GM18951 (cell line): Measurements from ENCODE around the gene MBD3L2B.

Source experiments
- POLR2A ChIP-seq: IDR thresholded peaks from 4 replicates; pipeline ENCODE4 v1.6.1; 2011; ENCODE audit warnings: mild to moderate bottlenecking; ENCODE audit not compliant: insufficient read length, insufficient read depth; ENCODE audit errors: extremely low read depth
- in situ Hi-C: fragments of 300-500 bp; cut with MboI; formaldehyde crosslinking; loops from one replicate; pipeline ENCODE4 v1.12.0; 2022; ENCODE audit warnings: low sequenced_read_pairs, mixed read lengths, inconsistent platforms; ENCODE audit not compliant: unreplicated experiment

Gene MBD3L2B

GRCh38 chr19:7018828-7019227 is 2.4 kb downstream of the MBD3L2B start:
- in situ Hi-C loops, result no loop called here

GRCh38 chr19:7013678-7014077 is 7.6 kb downstream of the MBD3L2B start:
- in situ Hi-C loops, result no loop called here
- no peak for TF ChIP-seq POLR2A

More at GRCh38 chr19:7018828-7019227, 2.4 kb downstream of the MBD3L2B start:
- TF ChIP-seq POLR2A, result no peak

GRCh38 chr19:7010722-7011593 is 10.3 kb downstream of the MBD3L2B start:
- TF ChIP-seq POLR2A, result no peak
- in situ Hi-C loops, result no loop called here

- in situ Hi-C loops, result no loop called here
These were observed 13.4 kb downstream of the MBD3L2B start for GRCh38 chr19:7007859-7008258.

GRCh38 chr19:7006135-7006704 is 15.0 kb downstream of the MBD3L2B start:
- in situ Hi-C loops, result no loop called here
- TF ChIP-seq POLR2A, result no peak

More at GRCh38 chr19:7007859-7008258, 13.4 kb downstream of the MBD3L2B start:
- no peak for TF ChIP-seq POLR2A

- no peak for TF ChIP-seq POLR2A
- in situ Hi-C loops, result no loop called here
These were observed 16.8 kb downstream of the MBD3L2B start for GRCh38 chr19:7004313-7004931.

DNA sequence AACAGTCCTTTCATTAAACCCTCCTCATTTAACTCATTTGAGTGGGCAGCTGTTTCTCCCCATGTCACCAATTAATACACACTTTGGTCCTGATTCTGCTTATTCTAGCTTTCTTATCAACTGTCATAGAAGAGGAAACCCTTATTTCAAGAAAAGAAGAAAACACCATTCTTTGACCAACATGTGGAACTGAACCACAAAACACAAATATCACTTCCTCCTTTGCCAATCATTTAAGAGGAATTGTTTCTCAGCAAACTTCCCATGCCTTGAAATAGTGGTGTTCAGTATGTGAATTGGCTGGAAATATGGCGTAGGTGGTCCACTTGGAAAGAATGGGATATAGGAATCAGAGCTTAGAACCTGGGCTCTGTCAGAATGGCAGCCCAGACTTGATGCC is 20.4 kb downstream of the MBD3L2B start:
- in situ Hi-C loops, result no loop called here
- TF ChIP-seq POLR2A, result no peak

GRCh38 chr19:7000333-7000732 is 20.9 kb downstream of the MBD3L2B start:
- no peak for TF ChIP-seq POLR2A
- in situ Hi-C loops, result no loop called here

DNA sequence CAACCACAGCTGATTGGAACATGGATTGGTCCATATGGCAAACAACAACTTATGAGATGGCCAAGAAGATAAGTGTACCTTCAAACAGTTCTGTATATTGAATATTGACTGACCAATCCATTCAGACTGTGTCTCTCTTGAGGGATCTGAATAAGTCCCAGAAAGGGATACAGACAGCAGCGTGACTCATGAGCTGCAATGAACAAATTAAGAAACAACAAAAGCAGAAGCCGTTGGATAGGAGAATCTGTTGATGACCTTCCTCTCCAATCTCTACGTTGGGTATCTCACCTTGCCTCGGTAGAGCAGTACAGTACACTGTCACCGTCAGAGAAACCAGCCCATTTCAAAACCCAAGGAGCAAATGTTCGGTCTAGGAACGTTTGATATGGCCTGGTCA is 21.3 kb downstream of the MBD3L2B start:
- in situ Hi-C loops, result no loop called here
- no peak for TF ChIP-seq POLR2A

- TF ChIP-seq POLR2A, result no peak
- in situ Hi-C loops, result no loop called here
These were observed 23.4 kb downstream of the MBD3L2B start for GRCh38 chr19:6997679-6998445.

DNA sequence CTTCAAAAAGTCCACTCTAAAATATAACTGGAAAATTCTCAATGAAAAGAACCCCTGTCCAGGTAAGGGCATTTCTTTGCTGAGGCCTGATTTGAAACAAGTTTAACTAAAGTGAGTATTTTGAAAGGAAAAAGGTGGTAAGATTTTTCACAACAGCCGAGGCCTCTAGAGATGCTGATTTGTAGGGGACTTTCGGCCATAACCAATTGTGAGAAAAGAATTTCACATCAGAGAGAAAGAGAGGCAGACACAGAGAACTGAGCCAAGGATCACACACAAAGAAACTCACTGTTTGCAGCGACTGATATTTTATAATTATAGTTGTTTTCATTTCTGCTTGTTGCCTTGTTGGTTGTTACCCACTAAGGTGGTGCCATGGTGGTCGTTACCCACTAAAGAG is 24.4 kb downstream of the MBD3L2B start:
- in situ Hi-C loops, result no loop called here

GRCh38 chr19:6995054-6995453 is 26.2 kb downstream of the MBD3L2B start:
- in situ Hi-C loops, result no loop called here
- no peak for TF ChIP-seq POLR2A

More for the DNA sequence above, 24.4 kb downstream of the MBD3L2B start:
- no peak for TF ChIP-seq POLR2A

- no peak for TF ChIP-seq POLR2A
- in situ Hi-C loops, result no loop called here
These were observed 33.0 kb downstream of the MBD3L2B start for GRCh38 chr19:6988257-6988656.
